ENCODE data around the gene GRPR.

DNA sequence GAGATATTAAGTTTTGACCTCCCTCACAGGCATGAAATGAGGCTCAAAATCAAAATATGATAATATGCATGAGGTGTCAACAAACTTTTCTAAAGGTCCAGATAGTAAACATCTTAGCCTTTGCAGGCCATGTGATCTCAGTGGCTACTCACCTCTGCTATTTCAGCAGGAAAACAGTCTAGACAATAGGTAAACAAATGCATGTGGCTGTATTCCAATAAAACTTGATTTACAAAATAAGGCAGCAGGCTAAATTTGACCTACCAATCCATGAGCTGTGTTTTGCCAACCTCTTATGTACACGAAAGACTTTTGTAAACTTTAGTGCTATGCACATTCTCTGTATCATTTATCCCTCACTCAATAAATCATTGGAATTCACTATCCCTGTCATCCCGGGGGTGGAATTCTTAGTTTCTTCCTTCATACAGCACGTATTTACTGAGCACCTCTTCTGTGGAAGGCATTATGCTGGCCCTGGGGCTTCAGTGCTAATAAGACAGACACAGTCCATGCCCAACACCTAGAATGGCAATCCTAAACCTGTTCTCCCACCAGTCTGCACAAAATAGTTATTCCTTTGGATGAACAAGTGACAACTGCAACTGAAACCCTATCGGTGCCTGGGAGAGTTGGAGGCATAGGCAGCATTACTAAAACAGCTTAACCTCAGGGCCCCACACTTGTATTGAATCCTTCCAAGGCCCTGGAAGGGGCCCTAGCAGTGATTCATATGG is 63.8 kb downstream of the GRPR start:
- TF ChIP-seq CTCF (IDR thresholded peaks at IDR 0.05; ENCODE audit: borderline replicate concordance, extremely low read depth, low read length, poor library complexity, severe bottlenecking) (no peak), EZH2 (IDR thresholded peaks at IDR 0.05; ENCODE audit: borderline replicate concordance, low read depth, low read length, severe bottlenecking) (no peak)
